ENCODE data around the gene AMOT. TPM values are rescaled to one million over a fixed set of nuclear protein-coding genes. Genes with fewer than 3 reads are reported as not detected.

AMOT gene
- total RNA-seq, 1 donor from 2014 or later: 31.2 TPM

DNA sequence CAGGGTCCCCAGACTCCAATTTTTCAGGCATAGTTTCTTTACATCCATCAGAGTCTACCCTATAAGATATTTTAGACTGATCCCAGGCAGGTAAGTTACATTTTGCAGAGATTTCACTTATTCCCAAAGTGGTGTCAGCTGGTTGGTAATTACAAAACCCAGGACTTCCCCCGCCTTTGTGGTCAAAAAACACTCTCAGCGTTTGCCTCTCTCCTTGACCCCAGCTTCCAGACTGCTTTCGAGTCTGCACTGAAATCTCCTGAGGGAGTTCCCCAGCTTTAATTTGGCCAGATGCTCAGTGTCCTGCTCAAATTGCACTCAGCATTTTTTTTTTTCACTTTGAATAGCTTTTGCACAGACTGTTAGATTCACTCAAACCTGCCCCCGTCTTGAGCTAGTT lies 11.2 kb upstream of the AMOT start:
- no peak overlapping the region for H3K27ac Mint-ChIP-seq (ENCODE audit: unreplicated experiment)
- H3K36me3 Mint-ChIP-seq (ENCODE audit: low read depth, unreplicated experiment): no peaks in the 10 kb centered on the region
- peaks cover 5% of the 10 kb centered on the region for H3K4me1 Mint-ChIP-seq (ENCODE audit: unreplicated experiment)
- no peak overlapping the region for H3K4me3 Mint-ChIP-seq (ENCODE audit: unreplicated experiment)
- no peak for DNase-seq (ENCODE audit: low spot score)
- no peaks in the 10 kb centered on the region for H3K27me3 Mint-ChIP-seq (ENCODE audit: unreplicated experiment)
- H3K9me3 Mint-ChIP-seq (ENCODE audit: unreplicated experiment): no peaks in the 10 kb centered on the region
- TF ChIP-seq, protein P1, sequence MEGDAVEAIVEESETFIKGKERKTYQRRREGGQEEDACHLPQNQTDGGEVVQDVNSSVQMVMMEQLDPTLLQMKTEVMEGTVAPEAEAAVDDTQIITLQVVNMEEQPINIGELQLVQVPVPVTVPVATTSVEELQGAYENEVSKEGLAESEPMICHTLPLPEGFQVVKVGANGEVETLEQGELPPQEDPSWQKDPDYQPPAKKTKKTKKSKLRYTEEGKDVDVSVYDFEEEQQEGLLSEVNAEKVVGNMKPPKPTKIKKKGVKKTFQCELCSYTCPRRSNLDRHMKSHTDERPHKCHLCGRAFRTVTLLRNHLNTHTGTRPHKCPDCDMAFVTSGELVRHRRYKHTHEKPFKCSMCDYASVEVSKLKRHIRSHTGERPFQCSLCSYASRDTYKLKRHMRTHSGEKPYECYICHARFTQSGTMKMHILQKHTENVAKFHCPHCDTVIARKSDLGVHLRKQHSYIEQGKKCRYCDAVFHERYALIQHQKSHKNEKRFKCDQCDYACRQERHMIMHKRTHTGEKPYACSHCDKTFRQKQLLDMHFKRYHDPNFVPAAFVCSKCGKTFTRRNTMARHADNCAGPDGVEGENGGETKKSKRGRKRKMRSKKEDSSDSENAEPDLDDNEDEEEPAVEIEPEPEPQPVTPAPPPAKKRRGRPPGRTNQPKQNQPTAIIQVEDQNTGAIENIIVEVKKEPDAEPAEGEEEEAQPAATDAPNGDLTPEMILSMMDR (IDR thresholded peaks at IDR 0.05; ENCODE audit: unreplicated experiment): no peak

GRCh38 chrX:112851161-112851779 lies 10.6 kb upstream of the AMOT start:
- H3K36me3 Mint-ChIP-seq (ENCODE audit: low read depth, unreplicated experiment): no peaks in the 10 kb centered on the region
- H3K9me3 Mint-ChIP-seq (ENCODE audit: unreplicated experiment): no peaks in the 10 kb centered on the region
- DNase-seq (ENCODE audit: low spot score): no peak
- H3K4me3 Mint-ChIP-seq (ENCODE audit: unreplicated experiment): no peak overlapping the region
- TF ChIP-seq, protein P1 (IDR thresholded peaks at IDR 0.05; ENCODE audit: unreplicated experiment): no peak
- peaks cover 10% of the 10 kb centered on the region for H3K4me1 Mint-ChIP-seq (ENCODE audit: unreplicated experiment)
- H3K27ac Mint-ChIP-seq (ENCODE audit: unreplicated experiment): no peak overlapping the region
- H3K27me3 Mint-ChIP-seq (ENCODE audit: unreplicated experiment): no peaks in the 10 kb centered on the region

DNA sequence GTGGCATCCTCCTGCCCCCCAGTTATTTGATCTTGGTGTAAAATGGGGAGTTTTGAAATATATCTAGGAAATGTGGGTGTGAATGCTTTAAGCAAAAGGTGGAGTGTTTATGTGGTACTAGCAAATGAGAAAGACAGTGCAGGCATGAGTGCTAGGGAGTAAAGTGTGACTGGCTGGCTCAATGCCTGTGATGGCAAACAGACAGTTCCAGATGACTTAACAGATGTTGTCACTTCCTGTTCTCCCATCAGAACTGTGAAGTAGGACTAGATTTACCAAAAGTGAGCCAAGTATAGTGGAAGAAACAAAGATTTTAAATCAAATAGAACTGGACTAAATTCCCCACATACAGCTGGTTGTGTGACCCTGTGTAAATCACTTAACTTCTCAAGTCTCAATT lies 8.4 kb upstream of the AMOT start:
- TF ChIP-seq, protein P1 (IDR thresholded peaks at IDR 0.05; ENCODE audit: unreplicated experiment): no peak
- no peaks in the 10 kb centered on the region for H3K9me3 Mint-ChIP-seq (ENCODE audit: unreplicated experiment)
- no peak overlapping the region for H3K27ac Mint-ChIP-seq (ENCODE audit: unreplicated experiment)

GRCh38 chrX:112846782-112847181 lies 6.2 kb upstream of the AMOT start:
- Mint-ChIP-seq H3K27ac (ENCODE audit: unreplicated experiment) (no peak overlapping the region), H3K9me3 (ENCODE audit: unreplicated experiment) (no peaks in the 10 kb centered on the region), H3K4me1 (ENCODE audit: unreplicated experiment) (peaks cover 25% of the 10 kb centered on the region), H3K36me3 (ENCODE audit: low read depth, unreplicated experiment) (no peaks in the 10 kb centered on the region), H3K27me3 (ENCODE audit: unreplicated experiment) (no peaks in the 10 kb centered on the region), H3K4me3 (ENCODE audit: unreplicated experiment) (no peak overlapping the region)
- no peak for DNase-seq (ENCODE audit: low spot score)
- TF ChIP-seq, protein P1 (IDR thresholded peaks at IDR 0.05; ENCODE audit: unreplicated experiment): no peak

More for the DNA sequence above, 8.4 kb upstream of the AMOT start:
- H3K36me3 Mint-ChIP-seq (ENCODE audit: low read depth, unreplicated experiment): no peaks in the 10 kb centered on the region
- H3K4me1 Mint-ChIP-seq (ENCODE audit: unreplicated experiment): peaks cover 16% of the 10 kb centered on the region
- no peak for DNase-seq (ENCODE audit: low spot score)
- no peaks in the 10 kb centered on the region for H3K27me3 Mint-ChIP-seq (ENCODE audit: unreplicated experiment)
- no peak overlapping the region for H3K4me3 Mint-ChIP-seq (ENCODE audit: unreplicated experiment)

DNA sequence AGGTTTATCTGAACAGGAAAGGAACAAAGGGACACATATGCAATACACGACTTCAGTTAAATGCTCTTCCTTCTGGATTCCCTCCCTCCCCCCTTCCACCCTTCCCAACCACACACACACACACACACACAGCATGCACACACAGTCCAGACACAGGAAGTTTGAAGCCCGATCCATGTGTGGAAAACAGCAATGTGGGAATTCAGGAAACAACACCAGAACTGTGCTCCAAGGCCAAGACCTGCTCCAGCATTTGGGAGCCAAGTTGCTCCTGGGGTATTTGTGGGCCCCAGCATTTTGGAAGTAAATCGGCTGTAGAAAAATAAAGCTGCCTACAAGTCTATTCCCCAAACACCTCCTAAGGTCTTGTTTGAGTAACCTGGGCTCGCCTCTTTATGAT lies 5.6 kb upstream of the AMOT start:
- TF ChIP-seq, protein P1 (IDR thresholded peaks at IDR 0.05; ENCODE audit: unreplicated experiment): no peak
- Mint-ChIP-seq H3K9me3 (ENCODE audit: unreplicated experiment) (no peaks in the 10 kb centered on the region), H3K4me3 (ENCODE audit: unreplicated experiment) (no peak overlapping the region), H3K27ac (ENCODE audit: unreplicated experiment) (no peak overlapping the region), H3K4me1 (ENCODE audit: unreplicated experiment) (peaks cover 27% of the 10 kb centered on the region), H3K27me3 (ENCODE audit: unreplicated experiment) (no peaks in the 10 kb centered on the region), H3K36me3 (ENCODE audit: low read depth, unreplicated experiment) (no peaks in the 10 kb centered on the region)
- no peak for DNase-seq (ENCODE audit: low spot score)
